Spleen (tissue), 11 donors: Measurements from ENCODE around the gene IGSF22. TPM values are rescaled to one million over a fixed set of nuclear protein-coding genes. Genes with fewer than 3 reads are reported as not detected.

ENCODE experiments used
- DNase-seq: peaks from one replicate; pipeline ENCODE4 v3.0.0-alpha.2; 2020
- H3K27ac ChIP-seq, 8 donors: fragments of 200-600 bp; sonication (generic) in 7 of 8; 1 replicate in 4 of 8; 2 replicates in 4 of 8; pipeline versions ENCODE4 v1.5.0 to v1.8.0; 2016 to 2021; ENCODE audit warnings: inconsistent platforms in 4 of 8, mild to moderate bottlenecking in 4 of 8, moderate library complexity in 1 of 8
- H3K27me3 ChIP-seq, 7 donors: fragments of 200-600 bp; sonication (generic) in 6 of 7; replicated peaks in 1 of 7; 1 replicate in 4 of 7; 2 replicates in 3 of 7; pipeline versions ENCODE4 v1.5.0 to v1.8.0; 2016 to 2021; ENCODE audit warnings: inconsistent platforms in 3 of 7, mild to moderate bottlenecking in 1 of 7
- H3K36me3 ChIP-seq, 6 donors: fragments of 200-600 bp; sonication (generic) in 5 of 6; 1 replicate in 4 of 6; 2 replicates in 2 of 6; pipeline versions ENCODE4 v1.5.0 to v1.8.0; 2016 to 2021; ENCODE audit warnings: inconsistent platforms in 2 of 6
- H3K4me1 ChIP-seq, 6 donors: fragments of 200-600 bp; sonication (generic) in 5 of 6; 1 replicate in 3 of 6; 2 replicates in 3 of 6; pipeline versions ENCODE4 v1.5.0 to v1.8.0; 2016 to 2021; ENCODE audit warnings: inconsistent platforms in 3 of 6
- H3K4me3 ChIP-seq, 8 donors: fragments of 200-600 bp; sonication (generic) in 7 of 8; 1 replicate in 4 of 8; 2 replicates in 4 of 8; pipeline versions ENCODE4 v1.5.0 to v1.8.0; 2016 to 2021; ENCODE audit warnings: inconsistent platforms in 4 of 8, mild to moderate bottlenecking in 4 of 8, moderate library complexity in 2 of 8
- H3K9me3 ChIP-seq, 8 donors: fragments of 200-600 bp; sonication (generic) in 7 of 8; 1 replicate in 4 of 8; 2 replicates in 4 of 8; pipeline versions ENCODE4 v1.5.0 to v1.8.0; 2016 to 2021; ENCODE audit warnings: inconsistent platforms in 4 of 8
- CTCF ChIP-seq, 11 experiments: fragments of 200-600 bp in 7 of 11; fragments of 450-650 bp in 4 of 11; sonication (generic) in 4 of 11; IDR thresholded peaks in 8 of 11; conservative IDR thresholded peaks in 3 of 11; 1 replicate in 7 of 11; 2 replicates in 4 of 11; pipeline versions ENCODE4 v1.4.0 to v1.8.0; 2016 to 2021; ENCODE audit warnings: antibody characterized with exemption in 11 of 11, inconsistent platforms in 4 of 11, mild to moderate bottlenecking in 1 of 11
- POLR2A ChIP-seq, 3 donors: fragments of 450-650 bp; IDR thresholded peaks; one replicate each; pipeline ENCODE4 v1.5.1; 2017; ENCODE audit warnings: antibody characterized with exemption in 3 of 3, mild to moderate bottlenecking in 1 of 3
- POLR2AphosphoS5 ChIP-seq, 3 donors: sonication (generic); formaldehyde crosslinking; IDR thresholded peaks; one replicate each; pipeline ENCODE4 v1.5.1; 2017; ENCODE audit warnings: antibody characterized with exemption in 3 of 3
- WGBS, 5 donors: extraction: QIAGEN DNeasy Blood & Tissue Kit in 3 of 5; methylation state at CpG; one replicate each; pipeline versions ENCODE4 v1.1.5 to v1.1.7; 2013 to 2018; 5-methylcytosine and 5-hydroxymethylcytosine counted together
- intact Hi-C: fragments of 100-400 bp; cut with DNase I; formaldehyde crosslinking; loops from one replicate; pipeline ENCODE4 v1.15.0; 2023; ENCODE audit warnings: low total_unique reads
- polyA plus RNA-seq, 3 donors: library from polyadenylated mRNA; stranded (reverse); fragments of 200-250 nt; gene quantifications; one replicate each; pipeline ENCODE4 v1.2.1, GENCODE V29; 2013
- total RNA-seq, 7 donors: library from RNA; depleted of rRNA in 3 of 7; stranded (reverse); fragments of >200 nt in 3 of 7; fragmentation: NEBNext Ultra II Directional in 4 of 7; extraction: Animal tissue kit (Norgen Biotek cat#: 25700) in 4 of 7; gene quantifications; one replicate each; pipeline versions ENCODE4 v1.1.0 to v1.2.1, GENCODE V29; 2016 to 2021
- donor health status: healthy with polysubstance abuse.
- donor health status: DM: no; HTN: no; CAD: no; lungs with moderate emphysema.
- donor health status: DM: no; HTN: no; CAD: no.
- donor health status: Bipolar disorder and iron deficiency.
- donor health status: healthy.
- donor health status: DM: no; HTN: no; CAD: no.
- donor health status: DM: yes; HTN: yes; CAD: no.

Gene IGSF22
- total and polyA plus RNA-seq, 10 donors = 0.12 to 3.2 (median 0.58) TPM; not detected in 2

- Histone ChIP-seq H3K27me3 (no peaks in the 10 kb centered on the region), H3K4me1 (no peaks in the 10 kb centered on the region), H3K4me3 (no peak overlapping the region), H3K27ac (no peak overlapping the region), H3K36me3 (no peaks in the 10 kb centered on the region), H3K9me3 (no peaks in the 10 kb centered on the region)
- 84 to 93% (median 87%) methylated on average over 13 of the region's 13 CpGs for WGBS, 5 donors
- TF ChIP-seq POLR2AphosphoS5 (IDR thresholded peaks at IDR 0.05) (no peak), POLR2A (IDR thresholded peaks at IDR 0.05) (no peak), CTCF (IDR thresholded peaks at IDR 0.05 in 8 of 11, conservative IDR thresholded peaks at IDR 0.05 in 3 of 11) (no peak)
- no peak for DNase-seq
- intact Hi-C loops = no loop called here
These were observed 22.9 kb upstream of the IGSF22 start for GRCh38 chr11:18748766-18749365.

- no peak overlapping the region for H3K4me3 ChIP-seq
- H3K9me3 ChIP-seq = no peaks in the 10 kb centered on the region
- 81 to 89% (median 86%) methylated on average over 6 of the region's 6 CpGs for WGBS, 5 donors
These were observed 19.3 kb upstream of the IGSF22 start for GRCh38 chr11:18745251-18745650.

GRCh38 chr11:18743900-18744514 is 18.0 kb upstream of the IGSF22 start:
- TF ChIP-seq POLR2A (IDR thresholded peaks at IDR 0.05) (no peak), POLR2AphosphoS5 (IDR thresholded peaks at IDR 0.05) (no peak), CTCF (IDR thresholded peaks at IDR 0.05 in 8 of 11, conservative IDR thresholded peaks at IDR 0.05 in 3 of 11) (no peak)
- Histone ChIP-seq H3K4me1 (no peaks in the 10 kb centered on the region), H3K9me3 (no peaks in the 10 kb centered on the region), H3K27me3 (no peaks in the 10 kb centered on the region), H3K36me3 (no peaks in the 10 kb centered on the region), H3K27ac (no peak overlapping the region), H3K4me3 (no peak overlapping the region)
- WGBS, 5 donors = 77 to 89% (median 85%) methylated on average over 15 of the region's 15 CpGs
- intact Hi-C loops = no loop called here
- no peak for DNase-seq

More at GRCh38 chr11:18745251-18745650, 19.3 kb upstream of the IGSF22 start:
- TF ChIP-seq CTCF (IDR thresholded peaks at IDR 0.05 in 8 of 11, conservative IDR thresholded peaks at IDR 0.05 in 3 of 11) (no peak), POLR2AphosphoS5 (IDR thresholded peaks at IDR 0.05) (no peak), POLR2A (IDR thresholded peaks at IDR 0.05) (no peak)
- Histone ChIP-seq H3K4me1 (no peaks in the 10 kb centered on the region), H3K36me3 (no peaks in the 10 kb centered on the region), H3K27ac (no peak overlapping the region), H3K27me3 (no peaks in the 10 kb centered on the region)
- no peak for DNase-seq
- intact Hi-C loops = no loop called here

GRCh38 chr11:18743365-18743764 is 17.4 kb upstream of the IGSF22 start:
- Histone ChIP-seq H3K4me1 (no peaks in the 10 kb centered on the region), H3K27me3 (no peaks in the 10 kb centered on the region), H3K4me3 (no peak overlapping the region), H3K27ac (no peak overlapping the region), H3K36me3 (no peaks in the 10 kb centered on the region), H3K9me3 (no peaks in the 10 kb centered on the region)
- TF ChIP-seq CTCF (IDR thresholded peaks at IDR 0.05 in 8 of 11, conservative IDR thresholded peaks at IDR 0.05 in 3 of 11) = no peak
- no peak for DNase-seq
- WGBS, 5 donors = 89 to 96% (median 90%) methylated on average over 7 to 10 of the region's 10 CpGs
- intact Hi-C loops = no loop called here
